GM04504 (cell line): Measurements from ENCODE around the gene DRC1.

ENCODE experiments used
- DNase-seq: peaks from one replicate; pipeline ENCODE4 v3.0.0-alpha.2; 2012; ENCODE audit warnings: low read depth

The DRC1 gene

DNA sequence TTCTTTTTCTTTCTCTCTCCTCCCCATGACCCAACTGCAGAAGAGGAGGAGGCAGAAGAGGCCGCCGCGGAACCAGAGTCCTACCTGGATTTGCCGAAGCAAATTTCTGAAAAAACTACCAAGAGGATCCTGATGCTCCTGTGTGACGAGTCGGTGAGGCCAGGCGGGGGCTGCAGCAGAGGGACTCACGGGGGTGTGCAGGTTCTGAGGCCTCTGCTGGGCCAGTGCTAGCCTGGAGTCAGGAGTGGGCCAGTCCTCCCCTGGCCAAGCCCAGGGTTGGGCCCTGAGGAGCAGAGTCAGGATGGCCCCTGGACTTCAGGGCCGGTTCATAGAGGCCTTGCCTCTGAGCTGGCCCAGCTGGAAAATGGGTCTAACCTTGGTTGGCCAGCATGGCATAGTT is 46.9 kb downstream of the DRC1 start:
- DNase-seq, result no peak

DNA sequence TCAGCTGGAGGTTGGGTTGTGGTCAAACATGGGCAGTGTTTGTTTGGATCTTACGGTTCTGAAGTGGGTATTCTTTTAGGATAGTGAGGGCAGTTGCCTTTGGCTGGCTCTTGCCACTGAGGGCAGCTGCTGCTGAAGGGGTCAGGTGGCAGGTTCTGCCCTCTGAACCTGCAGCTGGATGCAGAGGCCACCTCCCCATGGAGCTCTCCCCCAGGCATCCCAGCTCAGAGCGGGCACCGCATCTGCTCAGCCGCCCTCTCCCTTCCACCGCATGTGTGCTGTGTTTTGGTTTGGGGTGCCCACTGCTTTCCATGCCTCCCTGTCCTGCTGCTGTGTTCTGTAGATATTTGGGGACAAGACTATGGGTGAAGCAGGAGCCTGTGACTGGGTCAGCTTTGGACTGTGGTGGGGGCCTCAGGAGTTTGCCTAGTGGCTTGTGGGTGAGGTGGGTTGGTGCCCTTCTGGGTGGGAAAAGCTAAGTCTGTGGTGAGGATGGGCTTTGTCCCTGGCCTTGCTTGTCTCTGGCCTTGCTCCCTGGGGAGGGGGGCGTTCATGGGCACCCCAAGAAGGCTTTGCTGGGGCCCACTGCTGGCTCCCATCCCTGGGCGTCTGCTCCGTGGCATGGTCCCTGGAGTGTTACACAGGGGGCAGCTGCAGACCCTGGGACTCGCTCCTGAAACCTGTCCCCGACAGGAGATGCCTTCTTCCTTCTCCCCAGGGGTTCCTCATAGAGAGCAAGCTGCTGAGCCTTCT is 47.7 kb downstream of the DRC1 start:
- no peak for DNase-seq

DNA sequence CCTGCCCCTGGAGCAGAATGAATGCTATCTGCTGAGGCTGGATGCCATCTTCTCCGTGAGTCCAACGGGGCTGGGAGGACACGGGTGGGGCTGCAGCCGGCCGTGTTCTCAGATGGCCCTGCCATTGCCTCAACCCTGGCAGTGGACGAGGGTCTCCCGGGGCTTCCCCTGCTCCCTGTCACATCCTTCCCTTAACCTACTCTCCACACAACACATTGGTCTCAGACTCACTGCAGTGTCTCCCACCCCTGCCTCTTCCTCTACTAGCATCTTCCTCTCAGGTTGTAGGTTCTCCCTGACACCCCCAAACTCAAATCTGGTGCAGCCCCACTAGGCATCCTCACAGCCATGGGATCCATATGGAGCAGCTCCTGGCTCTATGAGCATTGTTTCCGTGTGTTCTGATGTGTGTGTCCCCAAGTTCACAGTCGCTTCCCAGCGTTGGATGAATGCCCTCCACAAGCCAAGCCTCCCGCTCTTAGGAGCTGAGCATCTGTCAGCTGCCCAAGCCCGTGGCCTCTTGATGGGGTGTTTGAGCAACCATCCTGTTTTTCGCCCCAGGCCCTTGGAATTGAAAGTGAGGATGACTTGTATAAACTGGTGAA is 48.4 kb downstream of the DRC1 start:
- no peak for DNase-seq

DNA sequence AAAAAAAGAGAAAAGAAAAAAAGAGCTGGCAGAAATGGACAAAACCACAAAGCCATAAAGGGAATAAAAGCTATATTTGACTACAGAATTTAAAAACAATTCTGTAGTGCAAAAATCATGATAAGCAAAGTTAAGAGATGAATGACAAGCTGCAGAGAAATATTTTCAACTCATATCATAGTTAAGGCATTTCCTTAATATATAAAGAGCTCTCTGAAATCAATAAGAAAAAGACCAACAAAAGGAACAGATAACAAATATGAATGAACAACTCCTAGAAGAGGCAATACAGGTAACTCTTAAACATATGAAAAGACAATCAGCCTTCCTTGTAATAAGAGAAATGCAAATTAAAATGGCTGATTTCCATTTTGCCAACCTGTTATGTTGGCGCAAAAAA is 50.0 kb downstream of the DRC1 start:
- no peak for DNase-seq

DNA sequence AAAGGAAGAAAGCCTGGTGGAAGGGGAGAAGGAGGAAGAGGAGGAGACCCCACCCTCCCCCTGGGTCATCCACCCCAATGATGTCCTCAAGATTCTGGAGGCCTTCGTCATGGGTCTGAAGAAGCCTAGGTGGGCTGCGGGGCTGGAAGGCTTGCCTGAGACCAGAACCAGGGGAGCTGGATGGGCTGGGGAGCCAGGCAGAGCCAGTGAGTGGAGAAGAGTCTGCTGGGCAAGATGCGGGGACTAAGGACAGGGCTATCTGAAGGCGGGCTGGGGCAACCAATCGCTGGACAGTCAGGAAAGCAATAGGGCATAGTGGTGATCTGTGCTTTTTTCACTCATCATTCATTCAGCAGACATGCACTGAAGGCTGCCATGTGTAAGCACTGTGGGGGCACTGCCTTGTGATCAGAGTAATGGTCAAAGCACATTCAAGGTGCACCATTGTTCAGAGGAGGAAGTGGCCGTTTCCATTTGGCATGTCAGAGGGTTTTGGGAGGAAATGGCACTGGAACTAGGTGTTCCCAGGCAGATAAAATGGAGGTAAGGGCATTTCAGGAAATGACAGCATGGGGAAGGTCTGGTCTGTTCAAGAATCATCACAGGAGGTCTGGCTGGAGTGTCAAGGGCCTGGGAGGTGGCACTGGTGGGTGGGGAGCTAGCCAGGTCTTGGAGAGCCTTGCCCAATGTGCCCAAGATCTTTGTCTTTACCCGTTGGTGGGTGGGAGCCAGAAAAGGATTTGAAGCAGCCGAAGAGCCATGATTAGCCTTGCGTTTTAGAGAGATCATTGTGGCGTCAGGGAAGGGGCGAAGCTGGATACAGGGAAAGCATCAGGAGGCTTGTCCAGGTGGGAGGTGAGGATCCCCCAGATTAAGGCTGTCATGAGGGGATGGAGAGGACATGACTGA is 52.0 kb downstream of the DRC1 start:
- DNase-seq, result no peak

DNA sequence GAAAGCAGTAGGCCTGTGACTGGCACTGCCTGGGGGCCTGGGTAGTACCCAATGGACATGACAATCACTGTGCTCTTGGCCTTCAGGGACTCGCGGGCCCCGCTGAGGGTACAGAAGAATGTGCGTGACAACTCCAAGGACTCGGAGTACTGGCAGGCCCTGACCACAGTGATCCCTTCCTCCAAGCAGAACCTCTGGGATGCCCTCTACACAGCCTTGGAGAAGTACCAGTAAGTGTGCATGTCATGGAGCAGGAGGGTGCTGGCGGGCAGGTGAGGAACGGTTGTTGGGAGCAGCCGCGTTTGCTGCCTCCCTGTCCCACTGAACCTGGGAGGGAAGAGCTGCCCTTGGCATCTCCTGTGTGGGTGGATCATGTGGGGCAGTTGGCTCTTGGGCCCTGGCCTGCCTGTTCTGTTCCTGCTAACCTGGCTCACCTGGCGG is 52.9 kb downstream of the DRC1 start:
- DNase-seq, result no peak

DNA sequence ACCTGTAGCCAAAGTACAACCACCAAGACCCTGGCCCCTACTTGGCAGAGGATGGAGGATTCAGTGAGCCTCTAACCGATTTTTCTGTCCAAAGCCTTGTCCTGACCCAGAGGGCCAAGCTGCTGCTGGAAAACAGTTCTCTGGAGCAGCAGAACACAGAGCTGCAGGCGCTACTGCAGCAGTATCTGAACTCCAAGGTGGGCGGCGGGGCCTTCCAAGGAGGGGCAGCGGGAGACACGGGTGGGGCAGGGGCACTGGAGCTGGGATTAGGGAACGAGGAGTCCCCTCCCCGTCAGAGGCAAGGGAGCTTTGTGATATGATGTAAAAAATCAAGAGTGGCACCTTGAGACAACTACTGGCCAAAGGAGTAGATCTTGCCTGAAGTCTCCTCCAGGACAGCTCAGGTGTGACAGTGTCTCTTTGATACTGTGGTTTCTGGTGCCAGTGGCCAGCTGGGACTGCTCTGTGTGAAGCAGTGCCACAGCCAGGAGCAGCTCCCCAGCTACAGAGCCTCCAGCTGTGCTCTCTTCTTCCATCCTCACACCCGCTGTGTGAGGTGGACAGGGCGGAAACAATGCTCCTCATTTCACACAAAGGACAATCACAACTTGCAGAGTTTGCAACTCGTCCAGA is 53.4 kb downstream of the DRC1 start:
- DNase-seq, result no peak

DNA sequence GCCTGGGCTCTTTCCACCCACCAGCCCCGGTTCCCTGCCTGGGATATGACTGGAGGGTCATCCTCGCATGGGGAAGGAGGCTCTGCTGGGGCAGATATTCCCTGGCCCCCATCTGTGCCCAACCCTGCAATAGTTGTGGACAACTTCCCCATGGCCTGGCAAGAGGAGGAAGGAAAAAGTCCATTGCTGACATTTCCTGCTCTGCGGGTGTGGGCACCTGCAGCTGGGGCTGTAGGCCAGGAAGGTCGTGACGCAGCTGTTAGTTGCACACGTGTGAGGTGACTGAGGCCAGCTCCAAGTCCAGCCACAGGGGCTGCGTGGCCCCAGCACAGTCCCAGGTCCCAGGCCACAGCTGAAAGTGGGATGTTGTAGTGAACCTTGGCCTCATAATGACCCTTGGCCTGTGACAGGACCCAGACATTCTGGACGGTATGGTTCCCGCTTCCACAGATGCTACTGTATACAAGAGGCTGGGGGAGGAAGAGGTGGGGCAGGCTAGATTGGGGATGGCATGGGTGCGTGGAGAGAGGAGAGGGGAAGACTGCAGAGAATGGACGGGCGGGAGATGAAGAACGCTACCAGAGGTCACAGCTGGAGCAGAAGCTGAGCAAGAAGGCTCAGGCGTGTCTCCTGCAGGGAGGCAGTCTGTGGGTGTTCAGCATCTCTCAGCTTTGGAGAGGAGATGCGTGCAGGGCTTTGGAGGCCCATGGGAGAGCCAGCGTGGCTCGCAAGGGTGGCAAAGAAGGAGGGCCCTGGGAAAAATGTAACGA is 54.1 kb downstream of the DRC1 start:
- no peak for DNase-seq

DNA sequence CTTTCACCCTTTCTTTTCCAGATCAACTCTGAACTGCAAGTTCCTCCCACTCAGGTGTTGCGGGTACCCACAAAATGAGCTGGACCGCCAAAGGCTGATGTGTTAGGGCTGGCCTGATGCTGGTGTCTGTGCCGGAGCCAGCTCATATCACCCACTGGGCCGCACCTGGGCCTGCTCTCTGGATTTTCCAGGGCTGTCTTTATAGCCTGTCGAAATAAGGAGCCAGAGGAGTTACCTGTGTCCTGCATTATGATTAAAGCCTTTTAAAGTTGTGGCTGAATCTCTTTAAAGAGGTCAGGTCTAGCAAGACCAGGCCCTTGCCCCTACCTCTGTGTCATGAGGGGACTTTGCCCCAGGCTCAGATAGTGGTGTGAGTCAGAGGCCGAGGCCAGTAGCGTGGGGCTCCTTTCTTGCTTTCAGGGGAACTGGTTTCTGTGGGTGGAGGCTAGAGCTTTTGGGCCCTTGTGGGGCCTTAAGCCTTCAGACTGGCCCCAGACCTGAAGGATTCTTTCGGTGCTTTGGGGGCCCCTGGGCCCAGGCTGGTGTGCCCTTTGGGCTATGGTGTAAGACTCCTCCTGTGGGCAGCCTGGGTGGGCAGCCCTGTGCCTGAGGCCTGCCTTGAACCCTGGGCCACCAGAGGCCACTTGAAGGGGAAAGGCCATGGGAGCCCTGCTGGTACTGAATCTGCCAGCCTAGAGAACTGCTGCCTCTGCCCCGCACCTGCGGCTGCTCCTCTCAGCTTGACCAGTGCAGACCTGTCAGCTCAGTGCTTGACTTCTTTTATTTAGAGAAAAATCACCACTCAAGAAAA is 54.9 kb downstream of the DRC1 start:
- DNase-seq, result no peak

DNA sequence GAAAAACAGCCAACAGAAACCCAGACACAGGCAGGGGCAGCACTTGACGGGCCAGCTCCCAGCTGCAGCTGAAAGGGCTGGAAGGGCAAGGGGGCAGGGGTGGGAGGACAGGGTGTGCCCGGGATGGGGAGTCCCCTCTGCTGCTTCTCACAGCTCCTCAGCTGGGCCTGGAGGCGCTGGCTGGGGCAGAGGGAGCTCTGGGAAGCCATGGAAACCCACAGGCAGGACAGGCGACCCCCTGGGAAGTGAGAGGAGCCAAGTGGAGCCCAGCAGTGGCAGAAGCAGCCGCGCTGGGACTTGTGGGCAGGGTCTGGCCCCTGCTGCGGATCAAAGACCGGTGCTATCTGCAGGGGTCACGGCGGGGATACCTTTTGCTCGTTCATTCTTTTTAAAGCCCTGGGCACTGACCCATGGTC is 55.5 kb downstream of the DRC1 start:
- DNase-seq, result no peak

DNA sequence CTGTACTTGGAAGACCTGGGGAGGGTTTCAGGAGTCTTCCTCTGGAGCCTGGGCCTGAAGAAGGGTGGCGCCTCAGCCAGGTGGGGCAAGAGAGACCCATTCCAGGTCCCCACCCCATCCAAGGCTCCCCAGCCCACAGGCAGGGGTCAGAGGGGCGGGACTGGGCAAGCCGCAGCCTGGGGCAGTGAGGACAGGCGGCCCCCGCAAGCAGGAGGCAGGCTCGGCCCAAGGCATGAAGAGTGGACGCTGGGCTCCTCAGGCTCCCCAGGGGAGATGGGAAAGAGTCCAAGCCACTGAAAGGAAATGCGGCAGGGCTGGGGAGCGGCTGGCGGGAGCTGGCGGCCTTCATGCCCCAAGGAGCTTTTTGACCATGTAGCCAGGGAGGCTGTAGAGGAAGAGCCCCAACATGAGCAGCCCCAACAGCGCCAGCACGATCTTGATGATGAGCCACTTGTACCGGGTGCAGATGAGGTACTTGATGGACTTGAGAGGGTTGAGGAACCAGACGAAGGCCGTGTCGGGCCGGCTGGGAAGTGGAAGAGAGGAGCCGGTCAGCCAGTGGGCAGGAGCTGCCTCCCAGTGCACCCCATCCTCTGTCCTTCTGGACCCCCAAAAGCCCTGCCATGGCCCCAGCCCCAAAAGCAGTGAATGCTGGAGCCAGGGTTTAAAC is 56.1 kb downstream of the DRC1 start:
- no peak for DNase-seq

DNA sequence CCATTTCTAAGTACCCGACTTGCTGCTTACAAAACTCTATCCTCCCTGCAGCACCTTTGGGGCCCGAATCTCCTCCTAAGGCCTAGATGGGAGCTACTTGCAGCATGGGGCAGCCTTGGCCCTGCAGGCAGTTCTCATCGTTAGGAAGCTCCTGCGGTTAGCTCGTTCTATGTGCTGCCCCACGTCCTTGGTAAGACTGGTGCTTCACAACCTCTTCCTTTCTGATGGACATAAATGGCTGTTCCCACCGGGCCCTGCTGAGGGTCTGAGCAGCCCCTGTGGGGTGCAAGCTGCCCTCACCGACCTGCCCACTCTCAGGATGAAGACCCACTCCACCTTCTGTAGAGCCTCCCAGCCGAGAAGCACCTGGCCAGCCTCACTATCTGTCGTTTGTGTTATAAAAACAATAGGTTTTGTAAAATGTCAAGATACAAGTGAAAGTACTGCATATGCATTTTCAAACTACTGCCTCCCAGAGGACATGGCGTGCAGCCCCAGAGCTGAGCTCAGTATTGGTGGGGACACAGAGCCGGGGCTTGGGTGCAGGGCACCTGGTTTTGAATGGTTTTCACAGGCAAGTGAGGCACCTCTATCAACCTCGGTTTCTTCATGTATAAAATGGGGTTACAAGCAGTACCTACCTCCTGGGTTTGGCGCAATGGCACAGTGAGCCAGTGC is 56.8 kb downstream of the DRC1 start:
- DNase-seq, result no peak

DNA sequence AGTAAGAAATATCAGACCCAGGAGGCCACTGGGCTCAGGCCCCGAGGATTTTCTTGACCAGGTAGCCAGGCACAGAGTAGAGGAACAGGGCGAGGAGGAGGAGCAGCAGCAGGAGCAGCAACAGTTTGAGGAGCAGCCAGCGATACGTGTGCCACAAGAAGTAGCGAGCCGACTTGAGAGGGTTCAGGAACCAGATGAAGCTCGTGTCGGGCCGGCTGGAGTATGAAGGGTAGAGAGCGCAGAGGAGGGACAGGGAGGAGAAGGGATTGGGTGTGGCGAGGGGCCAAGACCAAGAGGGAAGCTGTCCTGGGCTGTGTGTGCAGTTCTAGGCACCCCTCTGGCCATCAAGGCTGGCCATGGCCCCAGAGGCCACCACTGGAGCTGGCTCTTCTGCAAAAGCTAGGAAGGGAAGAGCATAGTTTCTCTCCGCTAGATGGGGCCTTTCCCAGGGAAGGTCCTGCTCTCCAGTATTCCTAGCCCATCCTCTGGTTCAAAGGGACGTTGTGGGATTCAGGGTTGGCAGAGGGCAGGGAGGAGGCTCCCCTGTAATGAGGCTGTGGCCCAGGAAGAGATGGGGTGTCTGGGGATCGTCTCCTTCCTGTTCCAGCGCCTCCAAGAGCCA is 58.4 kb downstream of the DRC1 start:
- no peak for DNase-seq

DNA sequence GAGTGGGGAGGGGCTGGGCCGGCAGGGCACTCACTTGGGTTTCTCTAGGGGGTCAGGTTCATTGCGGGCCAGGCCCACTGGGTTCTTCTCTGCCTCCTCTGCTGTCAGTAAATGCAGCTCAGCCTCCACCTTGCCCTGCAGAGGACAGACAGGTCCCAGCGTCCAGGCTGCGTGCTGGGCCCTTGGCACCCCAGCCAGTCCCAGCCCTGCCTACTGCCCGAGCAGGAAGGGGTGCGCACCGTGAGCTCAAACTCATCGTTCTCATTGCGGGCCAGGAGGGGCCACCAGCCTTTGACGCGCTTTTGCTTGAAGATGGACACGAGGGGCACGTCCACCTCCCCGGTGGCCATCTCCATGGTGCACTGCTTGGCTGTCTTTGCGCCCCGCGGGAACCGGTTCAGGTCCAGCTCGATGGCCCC is 58.9 kb downstream of the DRC1 start:
- DNase-seq, result no peak

DNA sequence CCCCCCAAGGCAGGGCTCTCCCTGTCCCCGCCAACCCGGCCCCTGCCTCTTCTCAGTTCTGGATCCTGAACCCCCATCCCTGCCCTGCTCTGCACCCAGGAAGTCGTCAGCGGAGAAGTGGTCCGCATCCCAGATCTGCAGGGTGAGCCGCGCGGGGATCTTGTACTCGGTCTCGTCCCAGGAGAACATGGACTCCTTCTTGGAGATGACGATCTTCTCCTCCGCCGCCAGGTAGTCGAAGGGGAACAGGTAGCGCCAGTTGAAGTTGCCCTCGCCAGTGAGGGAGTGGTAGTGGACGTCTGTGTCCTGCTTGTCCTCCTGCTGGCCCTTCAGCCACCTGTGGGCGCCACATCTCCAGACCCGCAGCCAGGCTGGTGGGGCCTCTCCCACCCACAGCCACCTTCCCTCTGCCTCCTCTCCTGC is 59.9 kb downstream of the DRC1 start:
- no peak for DNase-seq

DNA sequence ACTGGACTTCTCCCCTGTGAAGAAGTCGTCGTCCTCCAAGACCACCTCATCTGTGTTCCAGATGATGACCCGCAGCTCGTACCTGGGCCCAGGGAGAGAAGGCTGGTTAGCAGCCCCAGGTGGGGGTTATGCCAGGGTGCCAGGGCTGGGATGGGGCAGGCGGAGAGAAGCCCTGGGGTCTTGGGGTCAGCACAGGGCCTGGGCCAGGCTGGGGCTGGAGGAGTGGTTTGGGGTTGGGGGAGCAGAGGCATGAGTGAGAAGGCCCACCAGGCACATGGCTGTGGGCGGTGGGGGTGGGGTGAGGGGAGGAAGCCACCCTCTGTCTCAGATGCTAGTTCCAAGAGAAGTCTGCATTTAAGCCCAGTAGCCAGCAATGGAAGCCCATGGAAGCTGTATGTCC is 60.4 kb downstream of the DRC1 start:
- DNase-seq, result no peak

DNA sequence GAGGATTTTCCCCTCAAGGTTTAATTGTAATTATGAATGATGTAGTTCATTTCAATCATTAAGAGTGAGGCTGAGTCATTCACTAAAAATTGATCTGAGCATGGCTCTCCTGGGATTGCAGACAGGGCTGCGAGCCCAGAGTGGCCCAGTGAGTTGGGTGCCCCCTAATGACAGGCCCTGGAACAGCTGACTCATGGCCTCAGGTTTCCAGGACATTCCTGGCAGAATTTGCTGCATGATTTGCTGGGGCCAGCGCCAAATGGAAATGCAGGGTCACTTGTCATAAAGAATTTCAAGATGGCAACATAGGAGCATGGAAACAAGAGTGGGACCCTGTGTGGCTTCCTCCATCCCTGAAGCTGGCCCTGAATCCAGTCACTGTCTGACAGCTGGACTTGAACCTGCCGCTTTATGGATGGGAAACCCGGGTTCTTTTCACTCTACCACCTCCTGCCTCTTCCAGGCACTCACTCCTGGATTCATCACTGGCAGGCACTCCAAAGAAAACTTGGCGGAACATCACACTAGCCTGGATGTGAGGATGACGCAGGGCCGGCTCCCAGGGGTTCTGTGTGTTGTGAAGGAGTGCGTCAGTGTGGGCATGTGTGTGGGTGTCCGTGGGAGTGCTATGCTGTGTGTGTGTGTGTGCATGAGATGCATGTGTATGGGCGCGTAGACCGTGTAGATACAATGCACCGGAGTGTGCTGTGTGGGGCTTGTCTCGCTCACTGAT is 61.0 kb downstream of the DRC1 start:
- DNase-seq, result peak; percentile 39
